NCI-H510A treated with DMSO at 0.1 percent for 48 hours (cell line): ENCODE data around the gene MATN4.
A peak's percentile ranks its signal among the peaks of the same experiment; 100 is the strongest.
"Not testable (repeated sequence)": the region's sequence is repeated elsewhere in the genome, so short reads cannot be mapped to it uniquely, and the experiment has no call there.

ENCODE experiments used
- DNase-seq: peaks from one replicate; lab custom pipeline; 2025; lab: John Stamatoyannopoulos, UW

The MATN4 gene

GRCh38 chr20:45308117-45308778 lies at the start of gene MATN4:
TSS of gene MATN4 (minus strand) at chr20:45308299. CDS start at chr20:45305582, 2,717 bp downstream.
- DNase-seq, result peak; percentile 11

GRCh38 chr20:45355209-45356084 lies 47.3 kb upstream of the MATN4 start:
- no peak for DNase-seq

GRCh38 chr20:45354423-45355208 lies 46.5 kb upstream of the MATN4 start:
- no peak for DNase-seq

GRCh38 chr20:45353746-45354145 lies 45.6 kb upstream of the MATN4 start:
- no peak for DNase-seq

- no peak for DNase-seq
These were observed 44.6 kb upstream of the MATN4 start for GRCh38 chr20:45352729-45353128.

- DNase-seq, result not testable (repeated sequence)
These were observed 42.7 kb upstream of the MATN4 start for GRCh38 chr20:45350795-45351194.

GRCh38 chr20:45350217-45350616 lies 42.1 kb upstream of the MATN4 start:
- no peak for DNase-seq

GRCh38 chr20:45347936-45348778 lies 40.1 kb upstream of the MATN4 start, which contains the start of gene SDC4:
TSS of gene SDC4 (minus strand) at chr20:45348424. CDS start at chr20:45348384, 40 bp downstream.
- peak; percentile 46 for DNase-seq

- DNase-seq, result no peak
These were observed 39.3 kb upstream of the MATN4 start for GRCh38 chr20:45347297-45347935.

GRCh38 chr20:45346851-45347250 lies 38.8 kb upstream of the MATN4 start:
- no peak for DNase-seq

GRCh38 chr20:45346291-45346718 lies 38.2 kb upstream of the MATN4 start:
- DNase-seq, result no peak

- DNase-seq, result peak; percentile 71
These were observed 37.2 kb upstream of the MATN4 start for GRCh38 chr20:45345104-45345936.

GRCh38 chr20:45344168-45344860 lies 36.2 kb upstream of the MATN4 start:
- no peak for DNase-seq

- peak; percentile 75 for DNase-seq
These were observed 35.6 kb upstream of the MATN4 start for GRCh38 chr20:45343532-45344167.

- peak; percentile 49 for DNase-seq
These were observed 34.9 kb upstream of the MATN4 start for GRCh38 chr20:45342855-45343531.

GRCh38 chr20:45341939-45342854 lies 34.1 kb upstream of the MATN4 start:
- peak; percentile 50 for DNase-seq

- no peak for DNase-seq
These were observed 33.5 kb upstream of the MATN4 start for GRCh38 chr20:45341579-45341938.
